Activated T-helper 9 cell treated with anti-CD3 and anti-CD28 coated beads, Interleukin-2, amount 50 U/mL, for 16 hours (primary cell): ENCODE results near the gene DCTN5.

Experiments
- DNase-seq: peaks from one replicate; pipeline ENCODE4 v3.0.0-alpha.2; 2020; ENCODE audit warnings: low read depth

Gene DCTN5

GRCh38 chr16:23663918-23664317 lies 22.7 kb downstream of the DCTN5 start:
- no peak for DNase-seq

- no peak for DNase-seq
These were observed 25.5 kb downstream of the DCTN5 start for GRCh38 chr16:23666571-23667354.

- DNase-seq: no peak
These were observed 26.0 kb downstream of the DCTN5 start for GRCh38 chr16:23667355-23667659.

GRCh38 chr16:23668225-23668624 lies 27.0 kb downstream of the DCTN5 start:
- no peak for DNase-seq

- no peak for DNase-seq
These were observed 27.6 kb downstream of the DCTN5 start for GRCh38 chr16:23668873-23669272.

- DNase-seq: no peak
These were observed 29.0 kb downstream of the DCTN5 start for GRCh38 chr16:23670137-23670776.

GRCh38 chr16:23673971-23674614 lies 32.8 kb downstream of the DCTN5 start:
- no peak for DNase-seq

- DNase-seq: no peak
These were observed 35.7 kb downstream of the DCTN5 start for GRCh38 chr16:23676924-23677480.

- peak; percentile 53 for DNase-seq
These were observed 37.4 kb downstream of the DCTN5 start, which contains the start of gene PLK1 for GRCh38 chr16:23678430-23679273. TSS of gene PLK1 (plus strand) at chr16:23678889. CDS start at chr16:23678933, 44 bp downstream.

GRCh38 chr16:23679274-23679985 lies 38.2 kb downstream of the DCTN5 start:
- DNase-seq: no peak

- no peak for DNase-seq
These were observed 38.7 kb downstream of the DCTN5 start for GRCh38 chr16:23679986-23680336.

GRCh38 chr16:23682181-23682580 lies 40.9 kb downstream of the DCTN5 start:
- DNase-seq: no peak

GRCh38 chr16:23683487-23683886 lies 42.2 kb downstream of the DCTN5 start:
- DNase-seq: no peak

GRCh38 chr16:23687034-23687808 lies 46.0 kb downstream of the DCTN5 start:
- DNase-seq: no peak

GRCh38 chr16:23689442-23690187 lies 48.3 kb downstream of the DCTN5 start:
- DNase-seq: no peak

- no peak for DNase-seq
These were observed 49.7 kb downstream of the DCTN5 start for GRCh38 chr16:23690771-23691482.

GRCh38 chr16:23691483-23692189 lies 50.4 kb downstream of the DCTN5 start:
- DNase-seq: no peak

GRCh38 chr16:23692190-23692837 lies 51.0 kb downstream of the DCTN5 start:
- DNase-seq: no peak
